Osteocyte (in vitro differentiated cells): ENCODE data around the gene TRRAP. TPM values are rescaled to one million over a fixed set of nuclear protein-coding genes. Genes with fewer than 3 reads are reported as not detected.

Experiments
- DNase-seq: peaks from one replicate; pipeline ENCODE4 v3.0.0; 2021; ENCODE audit warnings: mixed read lengths; ENCODE audit not compliant: unreplicated experiment; ENCODE audit errors: extremely low spot score
- H3K27ac Mint-ChIP-seq: one replicate; pipeline ENCODE4 v1.8.0; 2021; ENCODE audit warnings: mild to moderate bottlenecking, mixed read lengths; ENCODE audit not compliant: unreplicated experiment
- H3K27me3 Mint-ChIP-seq: one replicate; pipeline ENCODE4 v1.8.0; 2021; ENCODE audit warnings: mixed read lengths; ENCODE audit not compliant: unreplicated experiment
- H3K36me3 Mint-ChIP-seq: one replicate; pipeline ENCODE4 v1.8.0; 2021; ENCODE audit warnings: mixed read lengths; ENCODE audit not compliant: unreplicated experiment
- H3K4me1 Mint-ChIP-seq: one replicate; pipeline ENCODE4 v1.8.0; 2021; ENCODE audit warnings: mixed read lengths; ENCODE audit not compliant: unreplicated experiment
- H3K4me3 Mint-ChIP-seq: one replicate; pipeline ENCODE4 v1.8.0; 2021; ENCODE audit warnings: mild to moderate bottlenecking, moderate library complexity, mixed read lengths; ENCODE audit not compliant: unreplicated experiment
- H3K9me3 Mint-ChIP-seq: one replicate; pipeline ENCODE4 v1.8.0; 2021; ENCODE audit warnings: mixed read lengths; ENCODE audit not compliant: unreplicated experiment
- total RNA-seq: library from RNA; stranded (reverse); gene quantifications from 2 replicates; pipeline ENCODE4 v1.2.1, GENCODE V29; 2021
- TF ChIP-seq, protein P1 (sequence below): fragments of 200-600 bp; sonication (generic); IDR thresholded peaks from 2 replicates; pipeline ENCODE4 v1.5.0; 2021; ENCODE audit warnings: antibody characterized with exemption, mild to moderate bottlenecking, moderate library complexity

TRRAP gene
- total RNA-seq, 1 donor from 2014 or later: 48.5 TPM

GRCh38 chr7:98848918-98849317 is 29.4 kb upstream of the TRRAP start:
- Mint-ChIP-seq H3K27ac (no peak overlapping the region), H3K4me3 (no peak overlapping the region), H3K9me3 (no peaks in the 10 kb centered on the region), H3K4me1 (peaks cover 3% of the 10 kb centered on the region), H3K36me3 (no peaks in the 10 kb centered on the region), H3K27me3 (no peaks in the 10 kb centered on the region)
- no peak for DNase-seq
- TF ChIP-seq, protein P1, sequence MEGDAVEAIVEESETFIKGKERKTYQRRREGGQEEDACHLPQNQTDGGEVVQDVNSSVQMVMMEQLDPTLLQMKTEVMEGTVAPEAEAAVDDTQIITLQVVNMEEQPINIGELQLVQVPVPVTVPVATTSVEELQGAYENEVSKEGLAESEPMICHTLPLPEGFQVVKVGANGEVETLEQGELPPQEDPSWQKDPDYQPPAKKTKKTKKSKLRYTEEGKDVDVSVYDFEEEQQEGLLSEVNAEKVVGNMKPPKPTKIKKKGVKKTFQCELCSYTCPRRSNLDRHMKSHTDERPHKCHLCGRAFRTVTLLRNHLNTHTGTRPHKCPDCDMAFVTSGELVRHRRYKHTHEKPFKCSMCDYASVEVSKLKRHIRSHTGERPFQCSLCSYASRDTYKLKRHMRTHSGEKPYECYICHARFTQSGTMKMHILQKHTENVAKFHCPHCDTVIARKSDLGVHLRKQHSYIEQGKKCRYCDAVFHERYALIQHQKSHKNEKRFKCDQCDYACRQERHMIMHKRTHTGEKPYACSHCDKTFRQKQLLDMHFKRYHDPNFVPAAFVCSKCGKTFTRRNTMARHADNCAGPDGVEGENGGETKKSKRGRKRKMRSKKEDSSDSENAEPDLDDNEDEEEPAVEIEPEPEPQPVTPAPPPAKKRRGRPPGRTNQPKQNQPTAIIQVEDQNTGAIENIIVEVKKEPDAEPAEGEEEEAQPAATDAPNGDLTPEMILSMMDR: no peak

DNA sequence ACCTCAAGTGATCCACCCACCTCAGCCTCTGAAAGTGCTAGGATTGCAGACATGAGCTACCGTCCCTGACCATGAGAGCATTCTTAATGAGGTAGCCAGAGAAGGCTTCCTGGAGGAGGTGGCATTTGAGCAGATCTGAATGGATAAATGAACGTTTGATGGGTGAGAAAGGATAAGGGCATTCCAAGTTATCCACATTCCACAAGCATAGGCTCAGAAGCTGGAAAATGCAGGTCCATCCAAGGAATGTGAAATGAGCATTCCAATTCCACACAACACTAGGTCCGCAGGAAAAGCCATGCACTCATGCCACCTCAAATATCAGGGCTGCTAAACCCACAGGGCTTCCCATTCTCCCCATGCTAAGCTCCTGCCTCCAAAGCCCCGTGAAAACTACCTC is 25.5 kb upstream of the TRRAP start:
- no peaks in the 10 kb centered on the region for H3K9me3 Mint-ChIP-seq
- H3K36me3 Mint-ChIP-seq: no peaks in the 10 kb centered on the region
- H3K27me3 Mint-ChIP-seq: no peaks in the 10 kb centered on the region
- peaks cover 8% of the 10 kb centered on the region for H3K4me1 Mint-ChIP-seq
- DNase-seq: no peak
- no peak overlapping the region for H3K27ac Mint-ChIP-seq
- H3K4me3 Mint-ChIP-seq: no peak overlapping the region
- TF ChIP-seq, protein P1: no peak

DNA sequence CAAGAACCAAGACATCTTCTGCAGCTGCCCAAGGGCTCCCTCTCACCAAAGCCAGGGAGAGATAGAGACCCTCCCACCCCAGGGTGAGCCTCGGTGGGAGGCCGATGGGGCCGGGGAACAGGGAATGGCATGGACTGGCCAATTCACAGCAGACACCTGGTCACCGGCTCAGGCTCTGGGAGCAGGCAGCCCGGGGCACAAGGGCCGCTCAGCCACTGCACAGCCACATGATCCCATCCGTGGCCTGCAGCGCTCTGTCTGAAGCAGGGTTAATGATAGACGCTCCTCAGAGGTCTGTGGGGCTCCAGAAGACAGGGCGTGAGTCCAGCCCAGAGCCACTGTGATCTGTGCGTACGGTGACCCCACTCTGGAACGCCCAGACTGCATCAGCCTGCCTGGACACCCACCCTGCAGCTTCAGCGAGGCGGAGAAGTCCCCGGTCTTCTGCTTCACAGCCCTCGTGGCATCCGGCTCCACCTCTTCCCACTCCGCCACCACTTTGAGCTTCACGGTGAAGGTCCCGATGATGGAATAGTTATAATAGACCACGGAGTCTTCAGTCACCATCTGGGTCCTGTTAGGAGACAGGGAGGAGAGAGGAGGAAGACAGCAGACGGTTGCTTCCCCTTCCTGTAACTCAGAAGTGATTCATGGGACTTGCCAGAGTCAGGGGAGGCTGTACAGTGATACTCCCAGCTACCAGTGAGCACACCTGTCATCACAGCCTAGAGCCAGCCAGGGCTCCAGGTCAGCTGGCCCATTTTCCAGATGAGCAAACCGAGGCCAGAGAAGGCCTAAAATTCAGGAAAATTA is 22.5 kb upstream of the TRRAP start:
- Mint-ChIP-seq H3K36me3 (no peaks in the 10 kb centered on the region), H3K4me1 (peaks cover 8% of the 10 kb centered on the region), H3K27me3 (peaks cover 6% of the 10 kb centered on the region), H3K4me3 (no peak overlapping the region), H3K27ac (no peak overlapping the region), H3K9me3 (no peaks in the 10 kb centered on the region)
- TF ChIP-seq, protein P1: no peak
- DNase-seq: no peak

DNA sequence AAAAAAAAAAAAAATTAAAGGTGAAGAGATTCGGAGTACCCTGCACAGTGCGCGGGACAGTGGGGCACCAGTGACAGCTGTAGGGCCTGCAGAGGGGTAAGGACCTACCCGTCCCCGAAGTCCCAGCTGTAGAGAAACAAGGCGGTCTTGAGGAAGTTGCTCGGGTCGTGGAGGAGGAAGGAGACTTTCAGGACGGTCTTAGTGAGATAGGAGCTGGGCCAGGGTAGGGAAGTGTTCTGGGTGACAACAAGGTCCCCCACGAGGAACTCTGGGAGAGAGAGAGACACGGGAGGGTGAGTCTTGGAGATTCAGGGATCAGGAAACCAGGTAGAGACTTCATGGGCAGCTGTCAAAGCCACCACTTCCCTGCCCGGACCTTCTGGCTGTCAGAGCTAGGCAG is 18.3 kb upstream of the TRRAP start:
- H3K27ac Mint-ChIP-seq: no peak overlapping the region
- peaks cover 9% of the 10 kb centered on the region for H3K27me3 Mint-ChIP-seq
- no peak for DNase-seq
- TF ChIP-seq, protein P1: no peak
- H3K36me3 Mint-ChIP-seq: no peaks in the 10 kb centered on the region
- no peaks in the 10 kb centered on the region for H3K9me3 Mint-ChIP-seq
- H3K4me1 Mint-ChIP-seq: peaks cover 4% of the 10 kb centered on the region
- H3K4me3 Mint-ChIP-seq: no peak overlapping the region

DNA sequence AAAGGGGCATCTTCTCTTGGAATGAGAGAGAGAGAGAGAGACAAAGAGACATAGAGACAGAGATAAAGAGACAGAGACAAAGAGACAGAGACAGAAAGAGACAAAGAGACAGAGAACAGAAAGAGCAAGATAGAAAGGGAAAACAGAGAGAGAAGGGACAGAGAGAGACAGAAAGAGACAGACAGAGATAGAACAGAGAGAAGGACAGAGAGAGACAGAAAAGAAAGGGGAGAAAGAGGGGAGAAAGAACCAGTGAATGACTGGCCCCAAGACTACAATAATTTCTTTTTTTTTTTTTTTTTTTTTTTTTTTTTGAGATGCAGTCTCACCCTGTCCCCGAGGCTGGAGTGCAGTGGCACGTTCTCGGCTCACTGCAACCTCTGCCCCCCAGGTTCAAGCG is 16.1 kb upstream of the TRRAP start:
- Mint-ChIP-seq H3K36me3 (no peaks in the 10 kb centered on the region), H3K9me3 (no peaks in the 10 kb centered on the region), H3K4me3 (no peak overlapping the region), H3K4me1 (peaks cover 22% of the 10 kb centered on the region), H3K27ac (no peak overlapping the region), H3K27me3 (peaks cover 9% of the 10 kb centered on the region)
- no peak for DNase-seq
- TF ChIP-seq, protein P1: no peak
